HL-60 (cell line): ENCODE data around the gene BLM.

Experiments
- DNase-seq, 2 experiments: peaks; one replicate each; pipeline ENCODE4 v3.0.0-alpha.2; 2010 to 2020; ENCODE audit warnings: low read depth in 1 of 2, low spot score in 1 of 2
- H3K27ac ChIP-seq: fragments of 250-450 bp; sonication (Bioruptor Pico); replicated peaks from 2 replicates; pipeline ENCODE4 v1.5.1; 2020; ENCODE audit warnings: mild to moderate bottlenecking, moderate library complexity
- H3K27me3 ChIP-seq: fragments of 250-450 bp; sonication (Bioruptor Pico); 2 replicates; pipeline ENCODE4 v1.5.1; 2021; ENCODE audit warnings: mild to moderate bottlenecking, moderate library complexity; ENCODE audit not compliant: insufficient read depth, poor library complexity, severe bottlenecking
- H3K4me3 ChIP-seq: replicated peaks from 2 replicates; pipeline ENCODE4 v1.5.1; 2011; ENCODE audit warnings: mild to moderate bottlenecking, control low read depth, low read length; ENCODE audit not compliant: insufficient read depth
- CTCF ChIP-seq: IDR thresholded peaks from one replicate; pipeline ENCODE4 v1.5.1; 2011; ENCODE audit warnings: low read length, control low read depth, inconsistent platforms; ENCODE audit not compliant: insufficient read depth
- GABPA ChIP-seq: IDR thresholded peaks from 2 replicates; pipeline ENCODE4 v1.6.1; 2012; ENCODE audit warnings: low read depth
- POLR2AphosphoS5 ChIP-seq: IDR thresholded peaks from 2 replicates; pipeline ENCODE4 v1.6.1; 2012; ENCODE audit warnings: low read depth
- SPI1 ChIP-seq: IDR thresholded peaks from 2 replicates; pipeline ENCODE4 v1.6.1; 2012; ENCODE audit warnings: low read depth, mild to moderate bottlenecking, borderline replicate concordance
- TF ChIP-seq, protein P1 (sequence below): IDR thresholded peaks from 2 replicates; pipeline ENCODE4 v1.6.1; 2012; ENCODE audit warnings: low read depth; ENCODE audit not compliant: insufficient replicate concordance

The BLM gene

DNA sequence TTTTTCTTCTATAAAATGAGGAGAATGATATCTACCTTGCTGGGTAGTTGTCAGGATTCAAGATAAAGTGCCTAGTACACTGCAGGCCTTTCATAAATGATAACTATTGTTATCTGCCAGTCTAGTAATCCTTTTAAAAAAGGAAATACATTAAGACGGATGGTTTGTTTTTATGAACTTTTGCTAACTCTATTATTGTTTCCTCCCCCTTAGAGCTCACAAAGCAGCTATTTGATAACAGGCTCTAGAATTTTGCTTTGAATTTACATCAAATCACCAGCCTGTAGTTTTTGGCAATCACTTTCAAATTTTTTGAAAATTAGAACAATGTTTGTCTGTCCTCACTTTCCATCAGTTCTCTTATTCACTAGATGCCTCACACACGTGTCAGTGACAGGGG lies 39.8 kb downstream of the BLM start:
- Histone ChIP-seq H3K4me3 (no peak overlapping the region), H3K27ac (no peak overlapping the region), H3K27me3 (no peaks in the 10 kb centered on the region)
- DNase-seq = no peak
- TF ChIP-seq, protein P1, sequence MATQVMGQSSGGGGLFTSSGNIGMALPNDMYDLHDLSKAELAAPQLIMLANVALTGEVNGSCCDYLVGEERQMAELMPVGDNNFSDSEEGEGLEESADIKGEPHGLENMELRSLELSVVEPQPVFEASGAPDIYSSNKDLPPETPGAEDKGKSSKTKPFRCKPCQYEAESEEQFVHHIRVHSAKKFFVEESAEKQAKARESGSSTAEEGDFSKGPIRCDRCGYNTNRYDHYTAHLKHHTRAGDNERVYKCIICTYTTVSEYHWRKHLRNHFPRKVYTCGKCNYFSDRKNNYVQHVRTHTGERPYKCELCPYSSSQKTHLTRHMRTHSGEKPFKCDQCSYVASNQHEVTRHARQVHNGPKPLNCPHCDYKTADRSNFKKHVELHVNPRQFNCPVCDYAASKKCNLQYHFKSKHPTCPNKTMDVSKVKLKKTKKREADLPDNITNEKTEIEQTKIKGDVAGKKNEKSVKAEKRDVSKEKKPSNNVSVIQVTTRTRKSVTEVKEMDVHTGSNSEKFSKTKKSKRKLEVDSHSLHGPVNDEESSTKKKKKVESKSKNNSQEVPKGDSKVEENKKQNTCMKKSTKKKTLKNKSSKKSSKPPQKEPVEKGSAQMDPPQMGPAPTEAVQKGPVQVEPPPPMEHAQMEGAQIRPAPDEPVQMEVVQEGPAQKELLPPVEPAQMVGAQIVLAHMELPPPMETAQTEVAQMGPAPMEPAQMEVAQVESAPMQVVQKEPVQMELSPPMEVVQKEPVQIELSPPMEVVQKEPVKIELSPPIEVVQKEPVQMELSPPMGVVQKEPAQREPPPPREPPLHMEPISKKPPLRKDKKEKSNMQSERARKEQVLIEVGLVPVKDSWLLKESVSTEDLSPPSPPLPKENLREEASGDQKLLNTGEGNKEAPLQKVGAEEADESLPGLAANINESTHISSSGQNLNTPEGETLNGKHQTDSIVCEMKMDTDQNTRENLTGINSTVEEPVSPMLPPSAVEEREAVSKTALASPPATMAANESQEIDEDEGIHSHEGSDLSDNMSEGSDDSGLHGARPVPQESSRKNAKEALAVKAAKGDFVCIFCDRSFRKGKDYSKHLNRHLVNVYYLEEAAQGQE = no peak
- TF ChIP-seq SPI1 (no peak), GABPA (no peak), POLR2AphosphoS5 (no peak), CTCF (no peak)

GRCh38 chr15:90757461-90757860 lies 40.3 kb downstream of the BLM start:
- TF ChIP-seq GABPA (no peak), POLR2AphosphoS5 (no peak), CTCF (no peak), SPI1 (no peak)
- TF ChIP-seq, protein P1 = no peak
- no peak overlapping the region for H3K27ac ChIP-seq
- no peaks in the 10 kb centered on the region for H3K27me3 ChIP-seq
- no peak overlapping the region for H3K4me3 ChIP-seq
- no peak for DNase-seq

DNA sequence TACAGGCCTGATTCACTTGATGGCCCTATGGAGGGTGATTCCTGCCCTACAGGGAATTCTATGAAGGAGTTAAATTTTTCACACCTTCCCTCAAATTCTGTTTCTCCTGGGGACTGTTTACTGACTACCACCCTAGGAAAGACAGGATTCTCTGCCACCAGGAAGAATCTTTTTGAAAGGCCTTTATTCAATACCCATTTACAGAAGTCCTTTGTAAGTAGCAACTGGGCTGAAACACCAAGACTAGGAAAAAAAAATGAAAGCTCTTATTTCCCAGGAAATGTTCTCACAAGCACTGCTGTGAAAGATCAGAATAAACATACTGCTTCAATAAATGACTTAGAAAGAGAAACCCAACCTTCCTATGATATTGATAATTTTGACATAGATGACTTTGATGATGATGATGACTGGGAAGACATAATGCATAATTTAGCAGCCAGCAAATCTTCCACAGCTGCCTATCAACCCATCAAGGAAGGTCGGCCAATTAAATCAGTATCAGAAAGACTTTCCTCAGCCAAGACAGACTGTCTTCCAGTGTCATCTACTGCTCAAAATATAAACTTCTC lies 43.6 kb downstream of the BLM start:
- H3K4me3 ChIP-seq = no peak overlapping the region
- no peaks in the 10 kb centered on the region for H3K27me3 ChIP-seq
- no peak for DNase-seq
- peak overlapping the region; percentile 75 for H3K27ac ChIP-seq
- TF ChIP-seq POLR2AphosphoS5 (no peak), CTCF (no peak), GABPA (no peak), SPI1 (no peak)
- TF ChIP-seq, protein P1 = no peak
